HG03439 (cell line): Measurements from ENCODE around the gene DYNC1H1.

ENCODE experiments used
- ATAC-seq: cut with Tn5 transposase; IDR thresholded peaks from one replicate; pipeline ENCODE4 v1.9.1; 2021; ENCODE audit warnings: mild to moderate bottlenecking, moderate library complexity; ENCODE audit not compliant: unreplicated experiment

The DYNC1H1 gene

GRCh38 chr14:102085948-102086708 lies 121.8 kb downstream of the DYNC1H1 start:
- ATAC-seq: peak; percentile 33

- no peak for ATAC-seq
Observed at GRCh38 chr14:102086709-102086971, 122.3 kb downstream of the DYNC1H1 start.

GRCh38 chr14:102086972-102087761 lies 122.8 kb downstream of the DYNC1H1 start, which contains the start of gene HSP90AA1:
TSS of gene HSP90AA1 (minus strand) at chr14:102087044. CDS start at chr14:102086378, 666 bp downstream.
- peak; percentile 78 for ATAC-seq

- no peak for ATAC-seq
Observed at GRCh38 chr14:102087762-102088011, 123.3 kb downstream of the DYNC1H1 start.

- no peak for ATAC-seq
Observed at GRCh38 chr14:102088012-102088792, 123.8 kb downstream of the DYNC1H1 start.

GRCh38 chr14:102089621-102090343 lies 125.4 kb downstream of the DYNC1H1 start:
- ATAC-seq: no peak

- no peak for ATAC-seq
Observed at GRCh38 chr14:102090713-102091112, 126.3 kb downstream of the DYNC1H1 start.

GRCh38 chr14:102092806-102093205 lies 128.4 kb downstream of the DYNC1H1 start:
- no peak for ATAC-seq

GRCh38 chr14:102094101-102094500 lies 129.7 kb downstream of the DYNC1H1 start:
- no peak for ATAC-seq

GRCh38 chr14:102095231-102095870 lies 131.0 kb downstream of the DYNC1H1 start:
- no peak for ATAC-seq

- no peak for ATAC-seq
Observed at GRCh38 chr14:102095871-102096568, 131.6 kb downstream of the DYNC1H1 start.

- no peak for ATAC-seq
Observed at GRCh38 chr14:102096569-102097188, 132.3 kb downstream of the DYNC1H1 start.

- no peak for ATAC-seq
Observed at GRCh38 chr14:102097441-102098135, 133.2 kb downstream of the DYNC1H1 start.

GRCh38 chr14:102103062-102103695 lies 138.8 kb downstream of the DYNC1H1 start:
- no peak for ATAC-seq

GRCh38 chr14:102105369-102105768 lies 141.0 kb downstream of the DYNC1H1 start:
- no peak for ATAC-seq
